Nucleus accumbens (tissue), 56 donors: Measurements from ENCODE around the gene TMC8.
"Not testable (repeated sequence)": the region's sequence is repeated elsewhere in the genome, so short reads cannot be mapped to it uniquely, and the experiment has no call there.

Experiments used
- DNase-seq, 56 donors: peaks; one replicate each; lab custom pipeline; 2025; lab: John Stamatoyannopoulos, UW

Gene TMC8

DNA sequence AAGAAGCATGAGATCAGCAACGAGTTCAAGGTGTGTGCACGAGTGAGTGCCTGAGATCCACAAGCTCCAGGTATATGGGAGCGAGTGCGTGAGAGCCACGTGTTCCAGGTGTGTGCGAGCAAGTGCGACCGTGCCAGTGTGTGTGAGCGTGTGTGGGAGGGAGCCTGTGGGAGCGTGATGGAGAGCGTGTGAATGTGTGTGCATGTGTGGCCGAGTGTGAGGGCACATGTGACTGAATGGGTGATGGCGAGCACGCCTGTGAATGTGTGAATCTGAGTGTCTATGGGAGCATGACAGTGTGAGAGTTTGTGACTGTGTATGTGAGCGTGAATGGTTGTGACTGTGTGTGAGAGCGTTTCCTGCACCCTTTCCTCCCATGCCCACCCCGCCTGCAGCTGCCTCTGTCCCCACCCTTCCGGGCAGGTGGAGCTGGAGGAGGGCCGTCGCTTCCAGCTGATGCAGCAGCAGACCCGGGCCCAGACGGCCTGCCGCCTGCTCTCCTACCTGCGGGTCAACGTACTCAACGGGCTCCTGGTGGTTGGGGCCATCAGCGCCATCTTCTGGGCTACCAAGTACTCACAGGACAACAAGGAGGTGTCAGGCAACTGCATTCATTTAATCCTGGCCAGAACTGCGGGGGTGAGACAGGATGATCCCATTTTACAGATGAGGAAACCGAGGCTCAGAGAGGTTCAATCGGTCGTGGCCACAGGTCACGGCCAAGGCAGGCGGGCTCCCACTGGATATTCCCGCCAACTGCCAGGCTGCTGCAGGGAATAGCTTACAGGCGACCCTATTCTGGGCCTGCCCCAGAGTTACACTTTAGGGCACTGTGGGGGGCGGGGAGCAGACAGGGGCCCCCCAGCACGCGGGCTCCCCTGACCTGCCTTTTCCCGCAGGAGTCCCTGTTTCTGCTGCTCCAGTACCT is 3.7 kb downstream of the TMC8 start:
- peak in 12 of 56 donors; percentile 18 to 63 (median 32) for DNase-seq

DNA sequence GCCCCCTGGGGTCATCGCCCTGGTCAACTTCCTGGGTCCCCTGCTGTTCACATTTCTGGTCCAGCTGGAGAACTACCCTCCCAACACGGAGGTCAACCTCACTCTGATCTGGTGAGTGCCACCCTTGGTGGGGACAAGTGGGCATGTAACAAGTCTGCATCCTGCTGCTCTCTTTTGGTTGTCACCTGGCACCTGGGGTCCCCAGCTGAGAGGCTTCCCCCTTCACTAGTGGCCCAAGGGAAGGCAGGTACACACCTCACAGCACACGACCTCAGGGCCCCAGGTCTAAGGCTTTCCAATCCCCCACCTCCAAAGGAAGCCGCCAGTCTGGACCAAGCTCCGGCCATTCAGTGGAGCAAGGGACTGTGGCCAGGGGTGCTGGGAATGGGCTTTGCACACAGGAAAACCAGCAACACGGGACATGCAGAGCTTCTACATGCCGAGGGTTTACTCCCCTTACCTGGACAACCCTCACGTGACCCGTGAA is 4.4 kb downstream of the TMC8 start:
- DNase-seq = no peak

DNA sequence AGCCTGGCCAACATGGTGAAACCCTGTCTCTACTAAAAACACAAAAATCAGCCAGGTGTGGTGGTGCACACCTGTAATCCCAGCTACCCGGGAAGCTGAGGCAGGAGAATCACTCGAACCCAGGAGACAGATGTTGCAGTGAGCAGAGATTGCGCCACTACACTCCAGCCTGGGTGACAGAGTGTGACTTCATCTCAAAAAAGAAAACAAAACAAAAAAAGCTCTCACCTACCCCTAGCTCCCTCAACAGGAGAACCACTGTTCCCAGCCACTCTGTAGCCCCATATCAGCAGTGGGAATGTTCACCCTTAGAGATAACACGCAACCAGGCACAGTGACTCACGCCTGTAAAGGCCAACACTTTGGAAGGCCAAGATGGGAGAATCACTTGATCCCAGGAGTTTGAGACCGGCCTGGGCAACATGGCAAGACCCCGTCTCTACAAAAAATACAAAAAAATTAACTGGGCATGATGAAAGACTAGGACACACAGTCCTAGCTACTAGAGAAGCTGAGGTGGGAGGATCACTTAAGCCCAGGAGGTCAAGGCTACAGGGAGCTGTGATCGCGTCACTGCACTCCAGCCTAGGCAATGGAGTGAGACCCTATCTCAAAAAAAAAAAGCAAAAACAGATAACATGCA is 5.4 kb downstream of the TMC8 start:
- no peak for DNase-seq

DNA sequence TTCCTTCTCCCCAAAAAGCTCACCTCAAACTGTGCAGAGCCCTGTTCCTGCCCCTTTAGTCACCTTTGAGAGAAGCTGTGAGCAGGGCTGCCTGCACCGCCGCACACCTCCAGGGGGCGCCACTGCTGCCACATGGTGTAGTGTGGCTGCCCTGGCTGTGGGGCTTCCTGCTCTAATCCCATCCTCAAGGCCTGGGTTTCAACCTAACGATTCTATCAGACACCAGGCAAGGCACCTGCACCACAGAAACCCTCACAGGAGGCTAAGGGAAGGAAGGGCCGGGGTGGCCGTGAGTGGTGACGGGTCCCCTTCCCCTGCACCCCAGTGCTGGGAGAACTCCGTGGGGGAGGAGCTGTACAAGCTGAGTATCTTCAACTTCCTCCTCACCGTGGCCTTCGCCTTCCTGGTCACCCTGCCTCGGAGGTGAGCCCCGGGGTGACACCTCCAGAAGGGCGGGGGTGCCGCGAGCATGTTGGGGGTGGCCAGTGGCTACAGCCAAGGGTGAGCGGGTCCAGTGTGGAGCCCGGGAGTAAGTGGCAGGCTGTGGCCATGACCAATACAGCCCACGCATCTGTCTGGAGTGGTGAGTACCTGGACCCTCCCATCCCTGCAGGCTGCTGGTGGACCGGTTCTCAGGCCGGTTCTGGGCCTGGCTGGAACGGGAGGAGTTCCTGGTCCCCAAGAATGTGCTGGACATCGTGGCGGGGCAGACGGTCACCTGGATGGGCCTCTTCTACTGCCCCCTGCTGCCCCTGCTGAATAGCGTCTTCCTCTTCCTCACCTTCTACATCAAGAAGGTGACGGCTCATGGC is 7.0 kb downstream of the TMC8 start:
- no peak for DNase-seq

DNA sequence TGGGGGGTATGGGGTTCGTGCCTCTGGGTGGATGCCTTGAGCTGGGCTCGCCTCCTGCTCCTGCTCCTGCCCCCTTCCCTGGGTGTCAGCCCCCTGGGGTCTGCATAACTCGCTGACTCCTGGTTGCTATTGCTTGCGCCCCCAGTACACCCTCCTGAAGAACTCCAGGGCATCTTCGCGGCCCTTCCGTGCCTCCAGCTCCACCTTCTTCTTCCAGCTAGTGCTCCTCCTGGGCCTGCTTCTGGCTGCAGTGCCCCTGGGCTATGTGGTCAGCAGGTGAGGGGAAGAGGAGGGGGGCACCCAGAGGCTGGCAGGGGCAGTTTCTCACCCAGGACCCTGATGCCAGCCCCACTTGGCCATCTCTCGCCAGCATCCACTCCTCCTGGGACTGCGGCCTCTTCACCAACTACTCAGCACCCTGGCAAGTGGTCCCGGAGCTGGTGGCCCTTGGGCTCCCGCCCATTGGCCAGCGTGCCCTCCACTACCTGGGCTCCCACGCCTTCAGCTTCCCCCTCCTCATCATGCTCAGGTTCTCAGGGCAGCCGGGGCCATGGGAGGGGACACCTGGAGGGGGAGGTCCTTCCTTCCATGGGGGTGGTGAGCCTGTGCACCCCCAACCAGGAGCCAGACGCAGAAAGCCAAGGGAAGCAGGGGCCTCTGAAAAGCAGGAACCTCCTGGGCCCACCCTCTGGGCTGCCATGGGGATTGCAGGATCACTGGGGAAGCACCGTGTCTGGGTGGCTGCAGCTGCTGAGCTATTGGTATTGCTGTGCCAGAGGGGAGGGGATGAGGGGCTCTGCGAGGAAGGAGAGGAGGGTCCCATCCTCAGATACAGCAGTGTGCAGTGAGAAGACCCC is 7.9 kb downstream of the TMC8 start:
- DNase-seq = no peak

DNA sequence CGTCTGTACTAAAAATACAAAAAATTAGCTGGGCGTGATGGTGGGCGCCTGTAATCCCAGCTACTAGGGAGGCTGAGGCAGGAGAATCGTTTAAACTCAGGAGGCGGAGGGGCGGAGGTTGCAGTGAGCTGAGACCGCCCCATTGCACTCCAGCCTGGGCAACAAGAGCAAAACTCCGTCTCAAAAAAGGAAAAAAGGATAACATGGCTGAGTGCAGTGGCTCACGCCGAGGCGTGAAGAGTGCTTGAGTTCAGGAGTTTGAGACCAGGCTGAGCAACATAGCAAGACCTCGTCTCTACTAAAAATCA is 9.2 kb downstream of the TMC8 start:
- DNase-seq = not testable (repeated sequence)

DNA sequence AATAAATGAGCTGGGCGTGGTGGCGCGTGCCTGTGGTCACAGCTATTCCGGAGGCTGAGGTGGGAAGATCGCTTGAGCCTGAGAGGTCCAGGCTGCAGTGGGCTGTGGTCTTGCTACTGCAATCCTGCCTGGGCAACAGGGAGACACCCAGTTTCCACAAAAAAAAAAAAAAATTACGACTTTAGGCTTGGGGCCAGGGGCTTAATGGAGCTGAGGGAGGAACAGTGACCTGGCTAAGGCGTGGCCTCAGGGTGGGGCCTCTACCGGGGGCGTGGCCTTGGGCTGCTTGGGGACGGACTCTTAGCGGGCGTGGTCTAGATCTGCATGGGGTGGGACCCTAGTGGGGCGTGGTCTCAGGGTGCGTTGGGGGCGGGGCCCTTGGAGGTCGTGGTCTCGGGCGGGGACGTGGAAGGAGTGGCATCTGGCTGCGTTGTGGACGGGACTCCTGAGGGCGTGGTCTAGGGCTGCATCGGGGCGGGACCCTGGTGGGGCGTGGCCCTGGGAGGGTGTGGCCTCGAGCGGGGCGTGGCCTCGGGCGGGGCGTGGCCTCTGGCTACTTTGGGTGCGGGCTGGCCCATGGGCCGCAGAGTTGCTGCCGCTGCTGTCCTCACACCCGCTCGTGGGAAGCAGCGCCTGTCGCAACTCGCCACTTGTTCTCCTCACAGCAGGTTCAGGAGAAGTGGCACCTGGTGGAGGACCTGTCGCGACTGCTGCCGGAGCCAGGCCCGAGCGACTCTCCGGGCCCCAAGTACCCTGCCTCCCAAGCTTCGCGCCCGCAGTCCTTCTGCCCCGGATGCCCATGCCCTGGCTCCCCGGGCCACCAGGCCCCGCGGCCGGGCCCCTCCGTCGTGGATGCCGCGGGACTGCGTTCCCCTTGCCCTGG is 9.8 kb downstream of the TMC8 start:
- DNase-seq = peak in 15 of 56 donors; percentile 15 to 76 (median 40)

DNA sequence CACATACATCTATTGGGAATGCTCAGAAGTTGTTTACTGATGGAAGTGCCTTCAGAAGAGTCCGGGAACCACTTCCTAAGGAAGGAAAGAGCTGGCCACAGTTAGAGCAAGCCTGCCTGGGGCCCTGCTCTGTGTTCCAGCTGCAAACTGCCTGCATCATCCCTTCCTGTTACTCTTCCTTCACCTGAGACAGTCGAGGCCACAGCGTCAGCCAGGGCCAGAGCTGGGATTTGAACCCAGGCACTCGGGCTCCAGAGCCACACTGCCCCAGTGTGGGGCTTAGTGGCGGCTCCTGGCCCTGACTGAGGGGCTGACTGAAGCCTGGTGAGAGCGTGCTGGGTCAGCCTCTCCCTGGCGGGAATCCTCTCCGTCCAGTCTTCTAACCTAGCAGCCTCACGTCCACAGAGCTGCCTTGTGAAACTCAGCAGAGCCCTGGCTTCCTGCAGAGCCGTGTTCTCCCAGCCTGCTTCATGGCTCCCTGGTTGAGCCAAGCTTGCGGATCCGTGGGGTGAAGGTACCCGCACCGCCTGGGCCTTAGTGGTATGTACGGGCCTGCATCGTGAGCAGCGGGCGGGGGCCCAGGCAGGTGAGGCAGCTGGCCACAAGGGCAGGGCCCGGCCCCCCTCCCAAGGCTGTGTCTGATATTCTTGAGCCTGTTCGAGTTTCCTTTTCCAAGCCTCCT is 11.0 kb downstream of the TMC8 start:
- DNase-seq = no peak

DNA sequence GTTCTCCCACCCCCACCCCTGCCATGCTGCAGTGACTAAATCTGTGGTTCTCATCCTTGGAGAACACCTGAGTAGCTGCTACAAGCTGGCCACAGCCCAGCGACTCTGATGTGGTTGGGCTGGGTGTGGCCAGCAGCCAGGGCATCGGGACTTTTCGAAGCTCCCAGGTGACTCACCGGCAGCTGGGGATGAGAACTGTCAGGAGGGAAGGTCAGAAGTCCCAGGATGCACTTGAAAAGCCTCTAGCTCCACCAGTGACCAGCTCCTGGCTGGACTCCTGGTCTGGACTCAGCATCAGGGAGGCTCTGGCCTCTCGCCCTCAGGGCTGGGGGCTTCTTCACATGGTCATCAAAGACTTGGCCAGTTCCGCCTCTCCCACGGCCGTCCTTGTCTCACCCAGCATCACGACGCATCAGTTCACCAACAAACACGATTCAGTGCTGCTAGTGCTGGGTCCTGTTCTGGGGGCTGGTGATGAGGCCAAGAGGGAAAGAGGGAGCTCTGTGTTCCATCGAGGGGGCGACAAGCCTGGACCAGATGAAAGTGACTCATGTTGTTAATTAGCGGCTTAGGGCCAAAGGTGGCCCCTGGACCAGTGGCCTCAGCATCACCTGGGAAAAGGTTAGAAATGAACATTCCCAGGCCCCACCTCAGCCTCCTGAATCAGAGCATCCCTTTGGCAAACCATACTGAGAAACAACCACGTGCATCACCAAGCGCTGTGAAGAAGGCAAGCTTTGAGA is 11.7 kb downstream of the TMC8 start:
- DNase-seq = no peak

DNA sequence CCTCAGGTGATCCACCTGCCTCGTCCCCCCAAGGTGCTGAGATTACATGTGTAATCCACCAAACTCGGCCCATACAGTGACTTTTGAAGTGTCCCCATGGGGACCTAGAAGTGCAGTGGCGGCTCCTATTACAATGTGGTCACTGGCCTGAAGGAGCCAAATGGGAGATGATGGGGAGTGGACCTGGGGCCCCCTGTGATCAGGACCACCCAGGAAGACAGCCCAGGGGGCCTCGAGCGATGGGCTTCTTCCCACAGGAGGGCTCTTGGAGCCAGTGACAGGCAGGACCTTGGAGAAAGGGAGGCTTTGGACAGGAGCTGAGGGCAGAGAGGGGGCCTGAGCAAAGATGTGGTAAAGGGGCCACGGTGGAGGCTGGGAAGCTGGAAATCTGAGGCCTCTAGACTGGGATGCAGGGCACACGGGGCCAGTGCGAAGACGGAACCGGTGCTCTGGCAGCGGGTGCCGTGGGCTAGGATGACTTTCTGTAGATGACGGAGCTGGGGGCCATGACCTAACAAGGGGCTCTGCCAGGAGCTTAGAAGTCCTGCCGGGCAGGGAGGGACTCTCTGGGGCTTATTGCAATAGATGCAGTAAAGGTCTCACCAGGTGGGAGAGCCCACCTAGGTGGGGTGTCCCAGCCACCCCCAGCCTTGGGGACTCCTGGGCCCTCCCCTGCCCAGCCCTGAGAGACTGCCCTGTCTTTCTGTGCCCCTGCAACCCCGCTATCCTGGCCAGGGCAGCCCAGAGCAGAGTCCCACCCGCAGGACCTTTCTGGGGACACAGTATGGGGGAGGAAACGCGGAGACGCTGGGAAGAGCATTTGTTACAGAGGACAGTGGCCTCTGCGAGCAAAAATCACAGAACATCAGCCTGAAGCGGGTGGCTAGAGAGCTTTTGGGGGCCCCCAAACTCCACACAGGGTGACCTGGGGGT is 12.9 kb downstream of the TMC8 start:
- no peak for DNase-seq

DNA sequence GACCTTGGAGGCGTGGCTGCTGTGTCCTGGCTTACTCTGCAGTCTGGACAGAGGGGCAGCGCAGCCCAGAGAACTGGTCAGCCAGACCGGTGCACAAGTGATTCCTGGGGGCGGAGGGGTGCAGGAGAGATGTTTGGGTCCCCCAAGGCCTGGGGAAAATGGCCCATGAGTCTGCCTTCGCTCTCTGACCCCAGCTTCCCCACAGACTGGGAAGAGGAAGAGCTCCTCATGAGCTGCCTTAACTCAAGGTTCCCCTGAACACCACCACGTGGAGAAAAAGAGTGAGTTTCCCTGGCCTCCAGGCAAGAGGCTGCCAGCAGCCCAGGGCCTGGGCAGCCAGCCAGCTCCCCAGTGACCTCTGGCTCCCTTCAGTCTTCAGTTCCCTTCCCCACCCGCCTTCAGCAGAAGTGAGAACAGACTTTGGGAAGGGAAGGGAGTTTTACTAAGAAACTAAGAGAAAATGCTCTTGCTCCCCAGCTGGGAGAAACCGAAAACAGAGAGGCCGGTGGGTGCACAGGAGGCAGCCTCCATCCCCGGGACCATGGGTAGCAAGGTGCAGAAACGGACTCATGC is 13.7 kb downstream of the TMC8 start:
- peak in 46 of 56 donors; percentile 9 to 83 (median 50) for DNase-seq

DNA sequence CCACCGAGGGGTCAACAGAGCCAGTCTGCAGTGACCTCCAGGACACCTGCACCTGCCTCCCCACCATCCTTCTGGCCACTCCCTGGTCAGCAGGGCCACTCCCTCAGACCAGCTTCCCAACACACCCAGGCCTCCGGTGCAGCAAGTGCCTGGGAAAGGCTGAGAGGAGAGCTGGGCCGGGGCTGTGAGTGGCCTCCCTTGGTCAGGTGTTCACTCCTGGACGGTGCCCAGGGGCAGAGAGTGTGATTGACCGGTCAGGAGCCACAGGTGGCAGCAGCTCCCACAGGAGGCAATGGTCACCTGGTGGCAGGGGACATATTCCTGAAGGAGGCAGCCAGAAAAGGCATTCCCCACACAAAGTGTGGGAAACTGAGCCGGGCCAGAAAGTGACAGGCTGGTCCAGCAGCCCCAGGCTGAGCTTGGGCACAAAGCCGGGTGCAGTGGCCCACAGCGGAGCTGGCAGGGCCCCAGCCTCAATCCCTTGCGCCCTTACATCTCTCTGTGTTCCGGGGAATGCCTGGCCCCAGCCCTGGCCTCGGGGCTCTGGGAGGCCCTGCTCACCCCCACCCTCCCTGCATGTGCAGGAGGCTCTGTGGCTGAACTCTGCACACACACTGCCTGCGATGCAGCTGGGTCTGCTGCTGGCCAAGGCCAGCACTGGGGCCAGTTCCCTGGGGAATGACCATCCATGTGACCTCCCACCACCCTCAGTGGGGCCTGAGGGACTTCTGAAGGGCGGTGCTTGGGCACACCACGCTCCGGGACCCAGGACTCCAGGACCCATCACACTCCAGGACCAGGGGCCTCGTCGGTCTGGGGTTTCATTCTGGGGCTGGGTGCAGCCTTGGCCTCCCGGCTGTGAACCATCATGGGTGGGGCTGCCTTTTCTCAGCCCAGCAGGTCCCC is 14.4 kb downstream of the TMC8 start:
- DNase-seq = peak in 44 of 56 donors; percentile 17 to 77 (median 50)

DNA sequence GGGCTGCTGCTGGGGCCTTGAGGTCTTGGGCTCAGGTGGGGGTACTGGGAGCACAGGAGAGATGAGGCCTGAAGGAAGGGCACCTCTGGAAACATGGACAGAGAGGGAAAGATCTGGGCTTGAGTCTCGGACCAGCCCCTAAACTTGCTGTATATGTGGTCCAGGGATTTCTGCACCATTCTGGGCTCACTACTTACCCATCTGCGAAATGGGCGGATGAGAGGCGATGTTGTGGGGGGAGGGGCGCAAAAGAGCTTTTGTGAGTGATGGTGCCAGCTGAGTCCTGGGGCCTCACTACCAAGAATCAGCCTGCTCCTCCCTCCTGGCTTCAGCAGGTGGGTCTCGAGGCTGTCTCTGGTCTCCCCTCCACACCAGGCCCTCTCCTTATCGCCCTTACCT is 15.9 kb downstream of the TMC8 start:
- DNase-seq = no peak

DNA sequence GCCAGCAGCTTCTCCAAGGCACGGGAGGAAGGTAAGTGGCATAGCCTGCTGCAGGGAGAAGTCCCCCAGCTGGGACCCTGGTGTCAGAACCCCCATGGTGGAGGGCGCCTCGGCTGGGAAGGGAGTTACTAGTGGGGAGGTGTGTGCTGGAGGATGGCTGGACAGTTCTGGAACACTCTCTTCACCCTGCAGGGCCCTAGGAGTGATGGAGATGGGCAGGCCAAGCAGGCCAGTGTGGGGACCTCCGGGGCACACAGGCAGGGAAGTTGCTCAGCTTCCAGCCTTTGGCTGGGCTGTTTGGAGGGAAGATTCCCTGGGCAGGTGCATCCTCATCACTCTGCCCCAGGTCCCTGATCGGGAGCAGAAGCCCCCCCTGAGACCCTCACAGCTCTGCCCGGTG is 16.3 kb downstream of the TMC8 start:
- DNase-seq = no peak

DNA sequence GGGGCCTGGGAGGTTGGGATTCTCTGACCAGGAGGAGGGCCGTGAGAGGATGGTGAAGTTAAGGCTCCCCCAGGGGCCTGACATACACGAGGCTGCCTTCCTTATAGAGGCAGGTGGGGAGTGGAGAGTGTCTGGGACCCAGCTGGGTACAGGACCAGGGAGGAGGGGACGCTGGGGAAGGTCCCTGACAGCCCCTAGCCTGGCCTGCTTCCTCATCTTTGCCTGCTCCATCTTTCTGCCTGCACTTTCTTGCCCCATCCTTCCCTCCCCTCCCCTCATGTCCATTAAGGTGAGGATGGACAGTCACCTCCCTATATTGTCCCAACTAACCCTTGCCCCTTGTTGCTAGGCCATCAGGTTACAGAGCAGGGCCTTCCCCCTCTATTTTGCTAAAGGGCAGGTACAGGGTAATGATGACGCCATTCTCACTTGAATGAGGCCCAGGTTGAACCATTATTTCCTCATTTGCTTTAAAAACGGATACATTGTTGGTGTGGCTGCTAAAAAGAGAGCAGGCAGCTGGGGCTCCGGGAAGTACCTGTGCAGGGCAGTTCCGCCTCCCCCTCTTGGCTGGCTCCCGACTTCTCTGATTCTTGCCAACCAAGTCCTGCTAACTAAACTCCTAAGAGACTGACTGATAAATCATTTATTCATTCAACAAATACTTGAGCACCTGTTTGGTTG is 16.9 kb downstream of the TMC8 start:
- no peak for DNase-seq
